ENCODE results near the gene FRMD4A.

Gene FRMD4A

DNA sequence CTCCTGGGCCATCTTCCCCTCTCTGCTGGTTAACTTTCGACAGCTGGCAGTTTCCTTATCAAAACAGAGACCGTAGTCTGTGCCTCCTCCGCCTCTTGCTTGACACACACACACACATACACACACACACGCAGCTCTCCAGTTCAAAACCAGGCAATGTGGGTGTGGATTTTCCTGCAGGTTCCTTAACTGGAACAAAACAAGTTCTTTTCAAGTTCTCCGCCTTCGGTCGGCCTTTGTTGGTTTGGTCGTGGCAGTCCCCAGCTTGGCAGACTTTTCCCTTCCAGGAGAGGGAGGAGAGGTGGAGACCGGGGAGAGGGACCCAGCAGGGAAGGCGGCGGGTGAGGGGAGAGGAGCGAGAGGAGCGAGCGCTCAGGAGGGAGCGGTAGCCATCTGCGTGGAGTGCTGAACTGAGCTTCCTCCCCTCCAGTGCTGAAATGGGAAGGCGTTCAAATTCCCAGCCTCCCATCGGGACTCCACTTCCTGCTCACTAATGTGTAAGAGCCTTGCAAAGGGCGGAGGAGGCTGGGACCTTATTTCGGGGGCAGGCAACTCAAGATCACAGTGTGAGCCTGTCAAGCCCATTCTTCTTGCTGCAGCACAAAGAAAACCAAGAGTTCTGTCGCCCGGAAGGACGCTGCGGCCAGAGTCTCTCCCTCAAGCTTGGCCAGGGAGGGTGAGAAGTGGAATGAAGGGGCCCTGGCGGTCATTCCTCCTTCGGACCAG lies 623.4 kb downstream of the FRMD4A start:
- DNase-seq = peak; percentile 41

DNA sequence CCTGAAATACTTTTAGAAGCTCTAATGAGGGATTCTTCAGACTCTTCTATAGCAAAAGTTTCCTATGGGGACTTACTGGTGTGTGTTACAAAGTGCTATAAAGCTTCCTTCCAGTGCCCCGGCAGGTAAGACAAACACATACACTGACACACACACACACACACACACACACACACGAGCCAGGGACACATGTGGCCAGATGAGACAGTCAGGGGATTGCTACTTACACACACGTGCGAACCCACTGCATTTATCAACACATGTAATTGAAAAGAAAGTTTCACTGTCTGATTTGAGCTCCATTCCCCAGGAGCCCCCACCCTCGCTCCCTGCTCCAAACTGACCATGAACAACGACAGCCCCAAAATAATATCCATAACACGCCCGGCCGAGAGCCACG lies 624.1 kb downstream of the FRMD4A start:
- no peak for DNase-seq

DNA sequence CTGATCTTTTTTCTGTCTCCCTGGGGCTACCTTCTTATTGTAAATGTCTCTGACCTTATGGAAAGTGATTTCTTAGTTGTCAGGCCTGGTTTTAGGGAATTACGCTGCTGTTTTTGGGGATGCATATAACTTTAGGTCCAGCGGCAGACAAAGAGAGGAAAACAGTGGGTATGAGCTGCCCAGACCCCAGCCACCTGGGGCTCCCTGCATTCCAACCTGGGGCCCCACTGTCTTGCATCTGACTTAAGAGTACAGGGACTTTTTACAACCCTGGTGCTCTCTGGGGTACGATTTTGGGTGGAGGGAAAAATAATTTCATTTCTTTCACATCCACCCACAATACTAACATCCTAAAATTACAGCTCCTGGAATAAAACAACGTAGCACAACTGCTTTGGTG lies 624.5 kb downstream of the FRMD4A start:
- no peak for DNase-seq

DNA sequence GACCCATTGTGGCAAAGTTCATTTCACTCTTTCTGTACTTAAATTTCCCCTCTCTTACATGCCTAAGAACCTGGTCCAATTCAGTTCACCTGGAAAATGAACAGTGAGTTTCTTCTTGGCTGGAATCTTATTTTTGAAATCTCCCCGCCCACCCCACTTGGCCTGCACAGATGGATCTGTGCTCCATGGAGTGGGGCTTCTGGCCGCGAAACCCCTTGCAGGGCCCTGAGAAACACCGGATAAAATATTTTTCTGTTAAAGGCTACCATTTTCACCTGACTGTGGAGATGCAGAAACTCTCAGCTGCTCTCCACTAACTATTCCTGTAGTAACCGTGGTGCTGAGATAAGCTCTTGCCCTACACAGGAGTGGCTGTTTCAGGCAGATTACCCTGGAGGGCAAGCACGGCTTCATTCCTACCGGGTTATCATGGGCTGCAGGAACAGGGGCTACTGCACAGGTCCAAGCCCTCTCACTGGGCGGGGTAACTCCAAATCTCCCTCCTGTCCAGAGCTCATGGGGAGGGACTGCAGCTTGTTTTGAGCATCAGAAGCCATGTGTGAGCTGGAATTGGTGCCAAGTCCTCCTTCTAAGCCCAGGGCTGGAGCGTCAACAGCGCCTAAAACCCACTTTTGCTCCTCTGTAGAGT lies 625.1 kb downstream of the FRMD4A start:
- DNase-seq = no peak

DNA sequence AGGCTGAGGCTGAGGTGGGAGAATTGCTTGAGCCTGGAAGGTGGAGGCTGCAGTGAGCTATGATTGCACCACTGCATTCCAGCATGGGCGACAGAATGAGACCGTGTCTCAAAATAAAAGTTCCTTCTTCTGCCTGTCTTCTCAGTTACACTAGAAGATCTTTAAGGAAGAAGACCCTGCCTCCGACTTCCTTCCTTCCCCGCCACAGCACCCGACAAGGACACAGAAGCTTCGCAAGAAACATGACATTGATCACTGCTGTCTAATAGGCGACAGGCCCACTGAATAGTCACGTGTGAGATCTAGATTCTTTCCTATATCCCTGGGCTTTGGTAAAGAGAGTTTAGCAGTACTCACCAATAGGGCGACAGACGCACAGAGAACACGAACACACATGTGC lies 625.8 kb downstream of the FRMD4A start:
- no peak for DNase-seq

DNA sequence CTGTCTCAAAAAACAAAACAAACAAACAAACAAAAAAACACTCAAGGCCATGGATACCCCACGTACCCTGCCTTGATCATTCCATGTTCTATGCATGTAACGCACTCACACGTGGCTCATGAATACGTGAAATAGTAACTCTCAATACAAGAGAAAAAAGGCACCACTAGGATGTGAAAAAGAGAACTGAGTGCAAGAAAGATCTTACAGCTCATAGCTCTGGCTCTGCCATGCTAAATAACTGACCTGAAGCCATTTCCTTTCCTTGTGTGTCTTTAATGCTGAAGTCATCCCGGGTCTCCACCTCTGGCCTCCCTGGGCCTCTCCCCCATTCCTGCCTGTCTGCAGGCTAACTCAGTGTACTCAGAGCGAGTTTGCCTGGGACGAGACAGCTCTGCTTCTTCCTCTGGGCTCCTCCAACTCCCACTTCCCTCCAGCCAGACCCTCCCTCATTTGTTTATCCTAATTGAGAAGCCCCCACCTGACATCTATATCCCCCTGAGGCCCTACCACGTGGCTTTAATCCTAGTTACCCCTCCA lies 626.7 kb downstream of the FRMD4A start:
- no peak for DNase-seq

DNA sequence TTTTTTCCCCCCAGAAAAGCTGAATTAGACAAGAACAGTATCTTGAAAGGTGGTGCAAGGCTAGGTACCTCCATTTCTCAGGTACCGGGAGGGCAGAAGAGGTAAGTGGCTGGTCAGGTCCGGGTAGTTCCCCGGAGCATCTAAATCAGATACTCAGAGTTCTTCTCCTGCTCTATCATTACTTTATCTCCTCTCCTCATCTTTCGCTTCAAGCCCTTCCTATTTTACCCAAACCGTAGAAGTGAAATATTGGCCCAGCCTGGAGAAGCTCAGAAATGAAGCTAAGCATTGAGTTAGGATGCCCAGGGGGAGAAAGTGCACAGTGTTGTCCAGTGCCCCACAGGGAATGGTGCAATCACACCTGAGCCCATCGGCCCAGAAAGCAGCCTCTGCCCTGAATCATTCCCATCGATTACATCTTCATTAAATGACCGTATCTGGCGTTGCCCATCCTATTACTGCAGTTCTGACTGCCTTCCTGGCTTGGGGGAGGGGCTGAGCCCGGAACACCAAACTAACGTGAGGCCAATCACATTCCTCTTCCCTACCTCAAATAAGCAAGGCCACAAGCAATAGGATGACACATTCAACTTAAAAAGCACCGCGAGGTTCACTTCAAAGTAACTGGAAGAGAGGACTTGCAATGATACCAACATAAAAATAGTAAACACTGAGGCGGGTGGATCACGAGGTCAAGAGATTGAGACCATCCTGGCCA lies 627.5 kb downstream of the FRMD4A start:
- no peak for DNase-seq

DNA sequence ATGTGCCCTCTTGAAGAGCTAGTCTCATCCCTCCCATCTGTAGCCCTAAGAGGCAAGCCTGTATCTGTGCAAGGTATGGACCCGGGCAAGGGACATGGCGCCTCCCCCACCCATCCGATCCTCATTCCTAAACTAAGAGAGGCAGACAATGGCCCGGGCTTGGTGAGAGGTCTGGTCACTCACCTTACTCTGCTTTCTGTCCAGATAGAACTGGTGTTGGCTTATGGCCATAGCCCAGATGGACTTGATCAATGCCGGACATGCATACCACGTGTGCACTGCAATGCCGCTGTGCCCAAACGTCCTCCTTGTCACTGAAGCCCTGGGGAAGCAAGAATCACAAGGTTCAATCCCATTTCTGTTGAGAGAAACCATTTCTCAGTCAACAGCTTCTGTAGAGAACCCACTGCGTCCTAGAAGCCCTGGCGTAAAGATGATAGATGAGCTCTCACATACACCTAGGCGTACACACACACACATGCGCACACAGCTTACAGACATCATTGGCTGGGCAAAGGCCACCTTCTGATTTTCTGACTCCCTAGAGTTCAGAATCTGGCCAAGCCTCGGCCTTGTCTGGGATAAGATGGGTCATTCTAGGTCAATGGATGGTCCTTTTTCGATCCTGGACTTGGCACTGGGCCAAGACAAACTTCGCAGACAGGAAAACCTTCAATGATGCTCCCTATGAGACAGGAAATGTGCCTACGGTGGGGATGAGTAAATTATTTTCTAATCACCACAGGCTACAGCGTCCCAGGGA lies 629.4 kb downstream of the FRMD4A start:
- no peak for DNase-seq

DNA sequence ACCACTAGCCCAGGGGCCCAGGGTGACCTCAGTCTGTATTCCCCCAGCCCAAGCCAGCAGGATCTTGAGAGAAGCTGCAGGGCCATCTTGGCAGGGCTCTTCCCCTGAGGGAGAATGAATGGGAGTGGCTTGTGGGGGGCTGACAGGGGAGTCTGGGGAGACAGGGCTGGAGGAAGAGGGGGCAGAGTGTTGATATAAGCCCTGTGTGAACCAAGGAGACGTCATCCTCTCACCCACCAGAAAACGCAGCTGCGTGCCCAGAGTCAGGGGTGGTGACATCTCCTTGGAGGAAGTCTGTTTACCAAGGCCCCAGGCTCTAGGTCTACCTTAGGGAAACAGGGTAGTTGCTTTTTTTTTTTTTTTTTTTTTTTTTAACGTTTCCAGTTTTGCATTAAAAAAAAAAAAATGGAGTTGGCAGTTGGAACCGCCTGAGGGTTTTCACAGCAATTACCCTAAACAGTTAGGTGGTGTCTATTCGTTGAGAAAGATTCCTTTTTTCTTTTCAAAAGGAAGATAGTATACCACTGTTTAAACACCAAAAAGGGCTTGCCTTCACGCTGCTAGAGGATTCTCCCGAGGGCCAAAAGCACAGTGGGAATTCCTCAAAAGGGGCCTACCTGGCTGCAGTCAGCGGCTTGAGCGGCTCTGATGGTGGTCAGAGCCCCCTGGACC lies 630.1 kb downstream of the FRMD4A start:
- no peak for DNase-seq

DNA sequence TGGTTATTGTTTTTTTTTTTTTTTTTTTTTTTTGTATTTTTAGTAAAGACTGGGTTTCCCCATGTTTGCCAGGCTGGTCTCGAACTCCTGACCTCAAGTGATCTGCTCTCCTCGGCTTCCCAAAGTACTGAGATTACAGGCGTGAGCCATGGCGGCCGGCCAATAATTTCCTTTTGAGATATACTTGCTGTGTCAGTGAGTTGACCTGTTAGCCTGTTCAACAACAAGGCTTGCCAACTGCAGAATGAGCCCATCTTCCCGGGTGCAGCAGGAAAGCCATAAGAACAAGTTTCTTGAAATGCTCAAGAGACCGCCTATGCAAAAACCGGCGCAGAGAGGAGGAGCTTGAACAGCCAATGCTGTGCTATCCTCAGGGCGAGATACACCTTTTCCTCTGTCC lies 631.5 kb downstream of the FRMD4A start:
- DNase-seq = no peak

DNA sequence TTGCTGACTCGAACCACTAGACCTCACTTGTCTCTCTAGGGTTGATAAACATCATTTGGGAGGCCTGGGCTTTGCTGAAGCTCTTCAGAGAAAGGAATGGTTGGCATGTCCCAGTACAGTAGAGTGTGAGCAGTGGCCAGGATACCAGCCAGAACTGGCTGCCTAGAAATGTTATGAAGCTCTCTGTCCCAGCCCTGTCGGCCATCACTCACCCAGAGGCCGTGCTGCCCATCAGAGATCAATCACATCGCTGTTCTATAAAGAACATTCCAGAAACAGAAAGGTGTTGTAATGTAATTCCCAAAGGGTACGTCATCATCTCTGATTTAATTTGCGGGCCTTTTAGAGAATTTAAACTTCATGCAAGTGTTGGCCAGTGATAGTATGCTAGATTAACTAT lies 632.5 kb downstream of the FRMD4A start:
- DNase-seq = no peak

DNA sequence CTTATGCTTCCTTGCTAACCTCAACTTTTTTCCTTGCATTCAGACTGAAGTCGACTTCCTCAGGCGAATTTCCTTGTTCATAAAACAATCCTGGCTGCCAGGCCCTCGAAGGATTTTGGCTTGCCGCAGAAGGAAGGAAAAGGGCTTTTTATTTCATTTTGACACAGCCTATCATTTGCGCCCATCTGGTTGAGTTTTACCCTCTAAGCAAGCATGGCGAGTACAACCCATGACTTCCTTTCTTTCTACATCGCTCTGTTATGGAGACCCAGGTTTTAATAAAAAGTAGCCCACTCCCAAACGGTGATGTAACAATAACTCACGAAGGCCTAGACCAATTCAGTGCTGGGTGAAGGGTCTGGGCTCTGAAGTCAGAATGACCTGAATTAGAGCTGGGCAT lies 634.7 kb downstream of the FRMD4A start:
- no peak for DNase-seq

DNA sequence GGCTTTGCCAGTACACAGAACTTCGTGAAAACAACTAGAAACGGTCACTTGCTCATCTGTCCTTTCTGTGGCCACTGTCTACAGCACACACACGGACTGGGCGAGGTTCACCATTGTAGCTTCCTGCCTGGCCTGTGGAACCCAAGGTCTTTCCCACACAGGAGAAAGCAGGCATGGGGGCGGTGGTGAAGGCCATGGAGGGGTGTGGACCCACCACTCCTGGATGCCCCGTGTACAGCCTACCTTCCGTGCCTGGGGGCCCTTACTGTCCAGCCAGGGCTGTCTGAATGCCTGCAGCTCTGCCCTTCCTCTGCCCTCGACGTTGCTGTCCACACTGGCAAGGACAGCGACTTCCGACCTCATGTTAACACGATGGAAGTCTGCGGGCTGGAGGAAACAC lies 635.1 kb downstream of the FRMD4A start:
- DNase-seq = no peak

DNA sequence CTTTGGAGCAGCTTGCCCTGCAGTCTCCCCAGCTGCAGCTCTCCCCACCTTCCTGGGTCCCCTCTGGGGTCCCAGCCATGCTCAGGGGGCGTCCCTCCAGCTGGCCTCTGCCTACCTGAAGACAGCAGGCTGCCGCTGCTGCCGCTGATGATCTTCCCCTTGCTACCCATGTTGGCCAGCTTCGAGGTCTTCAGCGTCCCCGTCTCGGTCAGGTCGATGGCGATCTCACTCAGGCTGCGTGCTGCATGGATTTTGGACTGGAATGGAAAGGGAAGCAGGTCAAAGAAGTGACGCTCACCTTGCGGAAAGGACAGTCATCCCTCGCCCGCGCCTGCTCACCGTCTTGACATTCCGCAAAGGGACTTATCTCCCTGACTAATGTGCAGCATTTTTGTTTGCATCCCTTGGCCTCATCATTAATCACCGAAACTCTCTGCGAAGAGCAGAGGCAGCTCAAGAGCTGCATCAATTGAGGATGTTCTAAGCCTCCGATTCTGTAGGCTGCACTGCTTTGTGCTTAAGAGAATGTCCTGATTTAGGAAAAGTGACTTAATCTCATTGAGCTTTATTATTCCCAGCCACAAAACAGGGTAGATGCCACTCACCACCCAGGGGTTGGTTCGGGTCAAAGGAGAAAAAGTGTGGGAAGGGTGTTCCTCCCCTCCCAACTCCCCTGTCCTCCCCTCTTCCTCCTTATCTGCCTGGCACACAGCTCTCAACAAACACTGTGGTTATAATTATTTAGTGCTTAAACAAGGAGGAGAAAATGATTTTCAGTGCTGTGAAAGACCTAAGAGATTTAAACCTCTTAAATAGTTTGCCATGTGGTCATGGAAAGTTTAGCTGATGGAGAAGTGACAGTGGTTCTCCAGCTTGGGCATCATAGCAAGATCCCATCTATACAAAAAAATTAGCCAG lies 636.7 kb downstream of the FRMD4A start:
- no peak for DNase-seq

DNA sequence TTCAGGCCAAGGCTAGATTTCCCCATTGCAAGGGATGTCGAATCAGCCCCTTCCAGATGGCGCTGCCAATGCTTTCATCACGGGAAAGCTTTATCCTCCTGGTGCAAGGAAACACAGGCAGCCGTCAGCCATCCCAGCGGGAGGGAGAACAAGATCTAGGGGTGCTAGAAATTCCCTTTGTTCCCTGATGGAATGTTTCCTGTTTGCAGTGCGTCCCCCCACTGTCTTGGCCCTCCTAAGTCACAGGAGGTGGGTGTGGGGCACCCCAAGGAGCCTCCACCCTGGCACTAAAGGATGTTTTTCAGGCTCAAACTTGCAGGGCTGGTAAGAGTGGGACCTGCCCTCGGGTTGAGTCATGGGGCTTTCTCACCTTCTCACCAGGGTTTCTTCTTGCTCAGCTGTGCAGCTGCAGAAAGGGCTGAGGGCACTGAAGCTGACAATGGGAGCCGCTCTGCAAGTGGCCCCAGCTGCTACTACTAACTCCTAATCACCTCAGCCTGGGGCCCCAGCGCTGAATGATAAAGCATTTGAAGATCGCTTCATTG lies 640.4 kb downstream of the FRMD4A start:
- DNase-seq = no peak

DNA sequence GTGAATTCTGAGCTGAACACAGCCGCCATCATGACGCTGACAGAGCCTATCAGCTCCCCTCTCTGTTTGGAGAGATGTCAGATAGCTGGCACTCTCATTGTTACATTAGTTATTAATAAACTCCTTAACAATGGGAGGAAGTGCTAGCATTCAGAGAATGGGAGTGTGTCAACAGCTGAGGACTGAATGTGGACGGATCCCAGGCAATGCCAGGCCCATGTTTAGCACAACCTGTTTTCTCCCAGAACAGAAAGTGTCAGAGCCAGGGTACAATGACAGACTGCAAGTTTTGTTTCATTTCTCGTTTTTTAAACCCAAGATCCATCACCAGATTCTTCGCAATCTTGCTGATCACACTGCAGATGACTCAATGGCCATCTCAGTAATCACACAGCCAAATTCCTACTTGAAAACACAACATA lies 644.4 kb downstream of the FRMD4A start:
- no peak for DNase-seq

DNA sequence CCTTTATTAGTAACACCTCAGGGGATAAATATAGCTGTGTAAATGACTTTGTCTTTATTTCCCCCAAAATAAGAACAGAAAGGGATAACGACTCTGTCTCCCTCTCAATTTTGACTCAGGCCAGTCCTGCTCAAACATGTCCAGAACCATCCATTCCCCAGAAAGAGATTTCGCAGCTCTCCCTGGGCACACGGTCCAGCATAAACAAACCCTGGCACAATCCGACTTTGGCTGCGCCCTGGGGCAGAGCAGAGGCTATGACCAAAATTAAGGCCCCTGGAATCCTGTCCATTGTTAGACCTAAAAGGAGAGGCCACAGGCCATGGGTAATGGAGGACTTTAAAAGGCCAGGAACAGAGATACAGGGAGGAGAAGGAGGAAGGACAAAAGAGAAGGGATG lies 644.8 kb downstream of the FRMD4A start:
- DNase-seq = no peak

DNA sequence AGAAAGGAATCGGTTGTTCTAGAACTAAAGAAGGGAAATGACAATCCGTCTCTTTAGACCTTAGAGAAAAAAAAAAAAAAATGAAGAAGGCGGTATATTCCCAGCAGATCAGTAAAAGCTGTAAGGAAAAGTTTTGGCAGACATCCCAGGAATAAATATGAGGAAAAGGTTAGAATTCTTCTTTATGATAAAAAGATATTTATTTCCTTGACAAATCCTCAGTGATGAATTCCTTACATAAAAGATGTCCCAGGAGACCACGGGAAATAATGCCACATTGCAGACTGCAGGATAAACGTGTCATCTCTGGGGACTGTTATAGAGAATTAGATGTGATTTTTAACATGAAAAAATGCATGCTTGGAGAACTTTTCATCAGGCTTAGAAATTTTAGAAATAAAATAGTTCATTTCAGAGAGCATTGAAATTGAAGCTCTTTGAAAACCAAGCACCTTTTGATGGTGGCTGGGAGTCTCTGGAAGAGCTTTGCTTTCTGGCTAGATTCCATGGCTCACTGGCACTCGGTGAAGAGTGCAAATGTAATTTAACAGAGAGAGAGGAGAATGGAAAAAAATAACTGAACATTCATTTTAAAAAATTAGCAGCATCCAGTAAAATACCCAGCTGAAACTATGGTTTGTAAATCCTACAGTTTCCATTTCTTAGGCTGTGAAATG lies 645.8 kb downstream of the FRMD4A start:
- DNase-seq = no peak

DNA sequence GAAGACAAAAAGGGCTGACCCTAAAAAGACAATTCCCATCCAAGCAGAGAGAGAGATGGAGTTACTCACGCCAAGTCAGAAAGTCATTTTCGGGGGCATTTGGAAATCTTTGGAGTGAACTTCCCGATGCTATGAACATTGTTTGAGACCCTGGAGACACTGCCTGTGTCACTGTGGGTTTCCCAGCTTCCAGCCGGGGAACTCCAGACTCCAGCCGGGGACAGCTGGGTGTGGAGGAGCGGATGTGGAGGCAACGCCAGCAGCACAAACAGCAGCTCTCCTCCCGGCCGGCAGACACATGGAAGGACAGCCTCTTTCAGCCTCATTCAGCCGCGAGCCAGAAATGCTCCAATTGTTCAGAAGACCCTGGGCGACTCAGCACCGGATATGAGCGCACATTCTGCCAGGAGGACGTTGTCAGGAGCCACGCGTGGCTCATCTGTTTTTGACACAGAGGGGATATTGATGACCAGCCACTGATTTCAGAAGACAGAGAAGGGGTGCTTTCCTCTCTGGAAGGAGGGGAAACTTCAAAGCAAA lies 646.4 kb downstream of the FRMD4A start:
- no peak for DNase-seq

DNA sequence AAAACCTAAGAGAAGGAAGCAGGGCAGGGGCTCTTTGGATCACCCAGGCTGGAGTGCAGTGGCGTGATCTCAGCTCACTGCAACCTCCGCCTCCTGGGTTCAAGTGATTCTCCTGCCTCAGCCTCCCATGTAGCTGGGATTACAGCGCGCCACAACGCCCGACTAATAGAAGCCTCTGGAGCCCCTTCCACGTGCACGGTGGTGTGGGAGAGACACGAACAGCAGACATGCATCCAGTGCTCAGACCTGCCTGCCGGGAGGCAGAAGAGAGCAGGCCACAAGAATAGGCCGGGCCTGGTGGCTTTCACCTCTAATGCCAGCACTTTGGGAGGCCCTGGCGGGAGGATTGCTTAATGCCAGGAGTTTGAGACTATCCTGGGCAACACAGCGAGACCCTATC lies 647.7 kb downstream of the FRMD4A start:
- DNase-seq = no peak
